HepG2 (cell line): ENCODE data around the gene BCL7A. TPM values are rescaled to one million over a fixed set of nuclear protein-coding genes. Genes with fewer than 3 reads are reported as not detected.

ENCODE experiments used
- CC2D1A ChIP-seq: sonication (generic); formaldehyde crosslinking; IDR thresholded peaks from 2 replicates; pipeline ENCODE4 v1.8.1; 2023; ENCODE audit warnings: mild to moderate bottlenecking, missing genetic modification reagents
- FOXA3 ChIP-seq: IDR thresholded peaks from 2 replicates; pipeline ENCODE4 v1.6.1; 2016; ENCODE audit warnings: missing genetic modification reagents, missing compliant biosample characterization
- FOXJ3 ChIP-seq: sonication (generic); formaldehyde crosslinking; IDR thresholded peaks from 2 replicates; pipeline ENCODE4 v1.4.0; 2020; ENCODE audit warnings: missing genetic modification reagents, mild to moderate bottlenecking, borderline replicate concordance
- HMGA1 ChIP-seq: sonication (generic); formaldehyde crosslinking; conservative IDR thresholded peaks from 2 replicates; pipeline ENCODE4 v1.4.0; 2020; ENCODE audit warnings: missing genetic modification reagents
- MAF1 ChIP-seq: sonication (generic); formaldehyde crosslinking; IDR thresholded peaks from 2 replicates; pipeline ENCODE4 v1.5.0; 2020; ENCODE audit warnings: missing genetic modification reagents, borderline replicate concordance
- PHF8 ChIP-seq: sonication (generic); formaldehyde crosslinking; IDR thresholded peaks from 2 replicates; pipeline ENCODE4 v1.5.0; 2020; ENCODE audit warnings: missing genetic modification reagents
- TCF12 ChIP-seq, 2 experiments: fragments of 450-650 bp in 1 of 2; sonication (generic) in 1 of 2; formaldehyde crosslinking in 1 of 2; IDR thresholded peaks; 2 replicates each; pipeline versions ENCODE4 v1.6.1 to v1.8.0; 2017 to 2022; ENCODE audit warnings: antibody characterized with exemption in 1 of 2, mild to moderate bottlenecking in 1 of 2, missing genetic modification reagents in 1 of 2, moderate library complexity in 1 of 2
- ZFP62 ChIP-seq: sonication (generic); formaldehyde crosslinking; IDR thresholded peaks from 2 replicates; pipeline ENCODE4 v1.4.0; 2020; ENCODE audit warnings: missing genetic modification reagents
- ZNF12 ChIP-seq: sonication (generic); formaldehyde crosslinking; IDR thresholded peaks from 2 replicates; pipeline ENCODE4 v1.5.0; 2020; ENCODE audit warnings: missing genetic modification reagents
- ZNF337 ChIP-seq: sonication (generic); formaldehyde crosslinking; IDR thresholded peaks from 2 replicates; pipeline ENCODE4 v1.5.1; 2020; ENCODE audit warnings: missing genetic modification reagents, low read depth, mild to moderate bottlenecking, borderline replicate concordance
- ZNF382 ChIP-seq: sonication (generic); formaldehyde crosslinking; IDR thresholded peaks from 2 replicates; pipeline ENCODE4 v1.5.0; 2020; ENCODE audit warnings: missing genetic modification reagents, mild to moderate bottlenecking, borderline replicate concordance
- ZNF441 ChIP-seq: sonication (generic); formaldehyde crosslinking; IDR thresholded peaks from 2 replicates; pipeline ENCODE4 v1.7.0; 2021; ENCODE audit warnings: missing genetic modification reagents, borderline replicate concordance
- ZNF549 ChIP-seq: sonication (generic); formaldehyde crosslinking; IDR thresholded peaks from 2 replicates; pipeline ENCODE4 v1.5.0; 2020; ENCODE audit warnings: missing genetic modification reagents
- ZNF616 ChIP-seq: sonication (generic); formaldehyde crosslinking; IDR thresholded peaks from 2 replicates; pipeline ENCODE4 v1.5.0; 2020; ENCODE audit warnings: low read depth, mild to moderate bottlenecking, missing genetic modification reagents
- ZNF841 ChIP-seq: sonication (generic); formaldehyde crosslinking; IDR thresholded peaks from 2 replicates; pipeline ENCODE4 v1.8.1; 2023; ENCODE audit warnings: missing genetic modification reagents, borderline replicate concordance
- polyA plus RNA-seq, 8 experiments: library from polyadenylated mRNA; depleted of rRNA in 3 of 8; stranded (reverse) in 7 of 8; unstranded in 1 of 8; fragments of >200 nt; fragmentation: Illumina TruSeq in 4 of 8; extraction: Trizol in 4 of 8; gene quantifications; 2 replicates each; pipeline versions ENCODE4 v1.2.1 to v1.2.3, GENCODE V29; 2011 to 2016; ENCODE audit warnings: low read depth in 4 of 8, missing spikeins in 1 of 8, mixed read lengths in 1 of 8; ENCODE audit not compliant: insufficient read depth in 1 of 8
- total RNA-seq, 5 experiments: library from RNA; depleted of rRNA; stranded (reverse); fragments of >200 nt; fragmentation: Illumina TruSeq; extraction: Trizol; gene quantifications; 2 replicates each; pipeline ENCODE4 v1.2.3, GENCODE V29; 2016; ENCODE audit warnings: low read depth in 1 of 5
- TF ChIP-seq, protein P1 (sequence below): sonication (generic); formaldehyde crosslinking; IDR thresholded peaks from 2 replicates; pipeline ENCODE4 v1.4.0; 2020; ENCODE audit warnings: missing genetic modification reagents, borderline replicate concordance
- TF ChIP-seq, protein P2 (sequence below), 2 experiments: sonication (generic) in 1 of 2; formaldehyde crosslinking in 1 of 2; IDR thresholded peaks; 2 replicates each; pipeline versions ENCODE4 v1.4.0 to v1.6.1; 2016 to 2020; ENCODE audit warnings: borderline replicate concordance in 1 of 2, low read depth in 1 of 2, mild to moderate bottlenecking in 1 of 2, missing genetic modification reagents in 1 of 2
- TF ChIP-seq, protein P3 (sequence below): sonication (generic); formaldehyde crosslinking; IDR thresholded peaks from 2 replicates; pipeline ENCODE4 v1.5.0; 2020; ENCODE audit warnings: missing genetic modification reagents

Gene BCL7A
- total and polyA plus RNA-seq, 2 of the 13 experiments (the other 11 are each of a cell fraction or from before 2014, with no cell fraction given): 4.1 to 6.2 TPM

DNA sequence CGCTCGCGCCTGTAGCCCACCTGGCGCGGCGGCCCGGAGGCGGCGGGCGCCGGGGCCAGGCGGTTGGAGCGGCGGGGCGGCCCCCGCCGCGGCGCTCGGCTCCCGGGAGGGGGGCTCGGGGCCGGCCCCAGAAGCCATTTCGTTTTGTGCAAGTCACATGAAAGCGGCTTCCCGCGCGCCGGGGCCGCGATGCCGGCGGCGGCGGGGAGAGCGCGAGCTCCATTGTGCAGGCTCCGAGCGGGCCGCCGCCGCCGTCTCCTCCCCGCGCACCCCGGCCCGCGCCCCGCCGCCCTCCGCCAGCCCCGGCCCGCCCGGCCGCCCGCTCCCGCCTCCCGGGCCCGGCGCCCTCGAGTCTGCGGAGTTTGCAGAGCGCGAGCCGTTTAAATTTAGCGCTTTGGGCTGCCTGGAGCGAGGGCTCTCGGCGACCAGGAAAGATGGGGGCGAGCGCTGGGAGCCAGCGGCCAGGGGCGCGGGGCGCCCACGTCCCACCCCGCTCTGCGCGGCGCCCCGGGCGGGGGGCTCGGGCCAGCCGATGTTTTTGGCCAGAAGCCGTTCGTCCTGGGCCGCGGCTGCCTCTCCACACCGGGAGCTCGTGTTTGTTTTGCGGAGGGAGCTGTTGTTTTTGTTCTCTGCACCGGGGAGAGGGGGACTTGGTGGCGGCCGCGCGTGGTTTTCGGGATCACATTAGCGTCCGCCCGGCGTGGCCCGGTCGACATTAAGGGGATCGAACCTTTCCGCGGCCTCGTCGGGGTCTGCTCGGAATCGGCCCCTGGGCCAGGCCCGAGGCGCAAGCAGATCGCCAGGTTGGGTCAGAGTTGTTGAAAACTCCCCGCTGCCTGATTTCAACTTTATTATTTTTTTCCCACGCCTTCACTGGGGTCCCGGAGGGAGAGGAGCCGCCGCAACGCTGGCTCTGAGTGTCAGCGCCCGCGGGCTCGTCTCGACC is 982 bp downstream of the BCL7A start (continued):
- TF ChIP-seq, protein P1, sequence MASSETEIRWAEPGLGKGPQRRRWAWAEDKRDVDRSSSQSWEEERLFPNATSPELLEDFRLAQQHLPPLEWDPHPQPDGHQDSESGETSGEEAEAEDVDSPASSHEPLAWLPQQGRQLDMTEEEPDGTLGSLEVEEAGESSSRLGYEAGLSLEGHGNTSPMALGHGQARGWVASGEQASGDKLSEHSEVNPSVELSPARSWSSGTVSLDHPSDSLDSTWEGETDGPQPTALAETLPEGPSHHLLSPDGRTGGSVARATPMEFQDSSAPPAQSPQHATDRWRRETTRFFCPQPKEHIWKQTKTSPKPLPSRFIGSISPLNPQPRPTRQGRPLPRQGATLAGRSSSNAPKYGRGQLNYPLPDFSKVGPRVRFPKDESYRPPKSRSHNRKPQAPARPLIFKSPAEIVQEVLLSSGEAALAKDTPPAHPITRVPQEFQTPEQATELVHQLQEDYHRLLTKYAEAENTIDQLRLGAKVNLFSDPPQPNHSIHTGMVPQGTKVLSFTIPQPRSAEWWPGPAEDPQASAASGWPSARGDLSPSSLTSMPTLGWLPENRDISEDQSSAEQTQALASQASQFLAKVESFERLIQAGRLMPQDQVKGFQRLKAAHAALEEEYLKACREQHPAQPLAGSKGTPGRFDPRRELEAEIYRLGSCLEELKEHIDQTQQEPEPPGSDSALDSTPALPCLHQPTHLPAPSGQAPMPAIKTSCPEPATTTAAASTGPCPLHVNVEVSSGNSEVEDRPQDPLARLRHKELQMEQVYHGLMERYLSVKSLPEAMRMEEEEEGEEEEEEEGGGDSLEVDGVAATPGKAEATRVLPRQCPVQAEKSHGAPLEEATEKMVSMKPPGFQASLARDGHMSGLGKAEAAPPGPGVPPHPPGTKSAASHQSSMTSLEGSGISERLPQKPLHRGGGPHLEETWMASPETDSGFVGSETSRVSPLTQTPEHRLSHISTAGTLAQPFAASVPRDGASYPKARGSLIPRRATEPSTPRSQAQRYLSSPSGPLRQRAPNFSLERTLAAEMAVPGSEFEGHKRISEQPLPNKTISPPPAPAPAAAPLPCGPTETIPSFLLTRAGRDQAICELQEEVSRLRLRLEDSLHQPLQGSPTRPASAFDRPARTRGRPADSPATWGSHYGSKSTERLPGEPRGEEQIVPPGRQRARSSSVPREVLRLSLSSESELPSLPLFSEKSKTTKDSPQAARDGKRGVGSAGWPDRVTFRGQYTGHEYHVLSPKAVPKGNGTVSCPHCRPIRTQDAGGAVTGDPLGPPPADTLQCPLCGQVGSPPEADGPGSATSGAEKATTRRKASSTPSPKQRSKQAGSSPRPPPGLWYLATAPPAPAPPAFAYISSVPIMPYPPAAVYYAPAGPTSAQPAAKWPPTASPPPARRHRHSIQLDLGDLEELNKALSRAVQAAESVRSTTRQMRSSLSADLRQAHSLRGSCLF (CRISPR knock-in tag): 0 out of 2 replicates have a peak, but pooled peaks have one; percentile 28
- no peak for TF ChIP-seq ZNF841 (CRISPR knock-in tag)
- TF ChIP-seq CC2D1A (CRISPR knock-in tag): no peak
- no peak for TF ChIP-seq ZNF616 (CRISPR knock-in tag)
- TF ChIP-seq, protein P2, sequence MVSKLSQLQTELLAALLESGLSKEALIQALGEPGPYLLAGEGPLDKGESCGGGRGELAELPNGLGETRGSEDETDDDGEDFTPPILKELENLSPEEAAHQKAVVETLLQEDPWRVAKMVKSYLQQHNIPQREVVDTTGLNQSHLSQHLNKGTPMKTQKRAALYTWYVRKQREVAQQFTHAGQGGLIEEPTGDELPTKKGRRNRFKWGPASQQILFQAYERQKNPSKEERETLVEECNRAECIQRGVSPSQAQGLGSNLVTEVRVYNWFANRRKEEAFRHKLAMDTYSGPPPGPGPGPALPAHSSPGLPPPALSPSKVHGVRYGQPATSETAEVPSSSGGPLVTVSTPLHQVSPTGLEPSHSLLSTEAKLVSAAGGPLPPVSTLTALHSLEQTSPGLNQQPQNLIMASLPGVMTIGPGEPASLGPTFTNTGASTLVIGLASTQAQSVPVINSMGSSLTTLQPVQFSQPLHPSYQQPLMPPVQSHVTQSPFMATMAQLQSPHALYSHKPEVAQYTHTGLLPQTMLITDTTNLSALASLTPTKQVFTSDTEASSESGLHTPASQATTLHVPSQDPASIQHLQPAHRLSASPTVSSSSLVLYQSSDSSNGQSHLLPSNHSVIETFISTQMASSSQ (IDR thresholded peaks at IDR 0.05; ENCODE audit: low read depth): no peak
- TF ChIP-seq, protein P2 (CRISPR knock-in tag; IDR thresholded peaks at IDR 0.05; ENCODE audit: borderline replicate concordance): peak; percentile 8; the same call in 1 of the 2 replicates
- no peak for TF ChIP-seq FOXA3
- TF ChIP-seq HMGA1 (CRISPR knock-in tag): no peak
- no peak for TF ChIP-seq ZFP62 (CRISPR knock-in tag)
- no peak for TF ChIP-seq FOXJ3
- no peak for TF ChIP-seq MAF1 (CRISPR knock-in tag)
- no peak for TF ChIP-seq ZNF549 (CRISPR knock-in tag)
- no peak for TF ChIP-seq TCF12 (IDR thresholded peaks at IDR 0.05)
- TF ChIP-seq TCF12 (CRISPR knock-in tag; IDR thresholded peaks at IDR 0.05): 0 out of 2 replicates have a peak, but pooled peaks have one; percentile 59
- TF ChIP-seq ZNF12 (CRISPR knock-in tag): no peak
- TF ChIP-seq ZNF382 (CRISPR knock-in tag): no peak
- TF ChIP-seq ZNF337 (CRISPR knock-in tag): no peak
- TF ChIP-seq ZNF441 (CRISPR knock-in tag): no peak
- TF ChIP-seq PHF8 (CRISPR knock-in tag): peak; percentile 38; the same call in 1 of the 2 replicates
- TF ChIP-seq, protein P3, sequence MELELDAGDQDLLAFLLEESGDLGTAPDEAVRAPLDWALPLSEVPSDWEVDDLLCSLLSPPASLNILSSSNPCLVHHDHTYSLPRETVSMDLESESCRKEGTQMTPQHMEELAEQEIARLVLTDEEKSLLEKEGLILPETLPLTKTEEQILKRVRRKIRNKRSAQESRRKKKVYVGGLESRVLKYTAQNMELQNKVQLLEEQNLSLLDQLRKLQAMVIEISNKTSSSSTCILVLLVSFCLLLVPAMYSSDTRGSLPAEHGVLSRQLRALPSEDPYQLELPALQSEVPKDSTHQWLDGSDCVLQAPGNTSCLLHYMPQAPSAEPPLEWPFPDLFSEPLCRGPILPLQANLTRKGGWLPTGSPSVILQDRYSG (CRISPR knock-in tag): 0 out of 2 replicates have a peak, but pooled peaks have one; percentile 22
